WERI-Rb-1 (cell line): Measurements from ENCODE around the gene INTS1.

Source experiments
- DNase-seq: peaks from one replicate; pipeline ENCODE4 v3.0.0-alpha.2; 2020
- H3K27ac ChIP-seq: fragments of 250-450 bp; sonication (Bioruptor Pico); 2 replicates; pipeline ENCODE4 v1.5.1; 2020; ENCODE audit warnings: mild to moderate bottlenecking, moderate library complexity
- H3K27me3 ChIP-seq: fragments of 250-450 bp; sonication (Bioruptor Pico); 2 replicates; pipeline ENCODE4 v1.5.1; 2021; ENCODE audit warnings: mild to moderate bottlenecking, low read depth, moderate library complexity; ENCODE audit not compliant: insufficient read depth, severe bottlenecking
- H3K36me3 ChIP-seq: fragments of 250-450 bp; sonication (Bioruptor Pico); 2 replicates; pipeline ENCODE4 v1.5.1; 2020; ENCODE audit warnings: mild to moderate bottlenecking, moderate library complexity
- H3K4me3 ChIP-seq: 2 replicates; pipeline ENCODE4 v1.5.1; 2011; ENCODE audit warnings: low read depth, mild to moderate bottlenecking, control low read depth, low read length
- H3K9me3 ChIP-seq: fragments of 250-450 bp; sonication (Bioruptor Pico); 2 replicates; pipeline ENCODE4 v1.5.1; 2021; ENCODE audit warnings: mild to moderate bottlenecking, moderate library complexity; ENCODE audit not compliant: severe bottlenecking
- CTCF ChIP-seq: IDR thresholded peaks from 2 replicates; pipeline ENCODE4 v1.5.1; 2011; ENCODE audit warnings: low read depth, mild to moderate bottlenecking, control low read depth, inconsistent platforms, low read length

Gene INTS1

GRCh38 chr7:1436608-1437007 is 67.6 kb downstream of the INTS1 start:
- H3K27me3 ChIP-seq, result no peaks in the 10 kb centered on the region
- H3K36me3 ChIP-seq, result no peaks in the 10 kb centered on the region
- no peak for DNase-seq
- H3K4me3 ChIP-seq, result no peak overlapping the region
- no peaks in the 10 kb centered on the region for H3K9me3 ChIP-seq
- TF ChIP-seq CTCF, result no peak
- no peak overlapping the region for H3K27ac ChIP-seq

GRCh38 chr7:1434891-1435670 is 69.1 kb downstream of the INTS1 start:
- no peak for DNase-seq
- Histone ChIP-seq H3K27me3 (no peaks in the 10 kb centered on the region), H3K4me3 (no peak overlapping the region), H3K9me3 (no peaks in the 10 kb centered on the region), H3K36me3 (no peaks in the 10 kb centered on the region), H3K27ac (no peak overlapping the region)
- TF ChIP-seq CTCF, result no peak

GRCh38 chr7:1434165-1434718 is 69.9 kb downstream of the INTS1 start:
- H3K27ac ChIP-seq, result no peak overlapping the region
- DNase-seq, result no peak
- H3K36me3 ChIP-seq, result no peaks in the 10 kb centered on the region
- no peak for TF ChIP-seq CTCF
- no peaks in the 10 kb centered on the region for H3K9me3 ChIP-seq
- H3K4me3 ChIP-seq, result no peak overlapping the region
- H3K27me3 ChIP-seq, result no peaks in the 10 kb centered on the region

- H3K27me3 ChIP-seq, result no peaks in the 10 kb centered on the region
- no peak for TF ChIP-seq CTCF
- H3K36me3 ChIP-seq, result no peaks in the 10 kb centered on the region
- no peak overlapping the region for H3K4me3 ChIP-seq
- no peaks in the 10 kb centered on the region for H3K9me3 ChIP-seq
- DNase-seq, result no peak
- H3K27ac ChIP-seq, result no peak overlapping the region
Observed at GRCh38 chr7:1433128-1433920, 70.9 kb downstream of the INTS1 start.

- no peak overlapping the region for H3K4me3 ChIP-seq
- no peaks in the 10 kb centered on the region for H3K36me3 ChIP-seq
- DNase-seq, result peak; percentile 75
- no peaks in the 10 kb centered on the region for H3K27me3 ChIP-seq
- no peaks in the 10 kb centered on the region for H3K9me3 ChIP-seq
- no peak overlapping the region for H3K27ac ChIP-seq
- TF ChIP-seq CTCF, result peak; percentile 88
Observed at GRCh38 chr7:1432411-1433082, 71.6 kb downstream of the INTS1 start.
